ENCODE results near the gene CROT.

DNA sequence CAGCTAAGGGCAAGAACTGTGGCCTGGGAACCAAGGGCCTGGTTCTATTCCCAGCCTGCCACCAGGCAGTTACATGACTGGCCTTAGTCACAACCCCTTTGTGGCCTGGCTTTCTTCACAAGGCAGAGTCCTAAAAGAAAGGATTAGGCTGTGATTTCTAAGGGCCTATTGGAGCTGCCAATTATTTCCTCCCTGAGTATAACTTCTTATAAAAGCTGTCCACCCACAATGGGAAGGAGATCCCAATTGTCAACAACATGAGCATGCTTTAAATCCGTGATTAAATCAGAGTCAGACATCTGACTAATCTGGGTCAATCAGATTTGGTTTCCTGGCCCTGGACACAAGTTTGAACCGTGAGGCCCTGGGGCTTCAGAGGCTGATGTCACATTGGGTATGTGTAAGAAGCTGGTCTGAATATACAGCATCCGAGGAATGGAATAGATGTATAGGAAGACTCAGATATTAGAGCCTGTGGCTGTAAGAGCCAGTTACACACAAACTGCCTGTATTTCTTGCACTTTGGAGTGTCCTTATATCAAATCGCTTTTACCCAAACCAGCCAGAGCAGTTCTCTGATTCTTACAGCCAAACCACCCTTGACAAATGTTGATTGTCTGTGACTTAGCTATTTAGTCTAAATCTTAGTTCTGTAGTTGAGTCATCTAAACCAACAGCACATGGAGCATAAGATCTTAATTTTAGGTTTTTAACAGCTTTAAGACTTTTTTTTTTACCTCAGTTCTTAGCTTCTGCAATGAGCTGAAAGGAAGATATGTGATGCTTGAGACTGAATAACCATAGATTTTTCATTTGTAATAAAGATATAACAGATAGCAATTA, 68.7 kb downstream of the CROT start:
- TF ChIP-seq POLR2A (IDR thresholded peaks at IDR 0.05; ENCODE audit: low read length) (no peak), ESRRA (IDR thresholded peaks at IDR 0.05; ENCODE audit: borderline replicate concordance, low read length) (no peak), MYC (IDR thresholded peaks at IDR 0.05; ENCODE audit: borderline replicate concordance, low read length) (no peak), NFE2L2 (conservative IDR thresholded peaks at IDR 0.05; ENCODE audit: low read length) (no peak)
- TF ChIP-seq, protein P1, sequence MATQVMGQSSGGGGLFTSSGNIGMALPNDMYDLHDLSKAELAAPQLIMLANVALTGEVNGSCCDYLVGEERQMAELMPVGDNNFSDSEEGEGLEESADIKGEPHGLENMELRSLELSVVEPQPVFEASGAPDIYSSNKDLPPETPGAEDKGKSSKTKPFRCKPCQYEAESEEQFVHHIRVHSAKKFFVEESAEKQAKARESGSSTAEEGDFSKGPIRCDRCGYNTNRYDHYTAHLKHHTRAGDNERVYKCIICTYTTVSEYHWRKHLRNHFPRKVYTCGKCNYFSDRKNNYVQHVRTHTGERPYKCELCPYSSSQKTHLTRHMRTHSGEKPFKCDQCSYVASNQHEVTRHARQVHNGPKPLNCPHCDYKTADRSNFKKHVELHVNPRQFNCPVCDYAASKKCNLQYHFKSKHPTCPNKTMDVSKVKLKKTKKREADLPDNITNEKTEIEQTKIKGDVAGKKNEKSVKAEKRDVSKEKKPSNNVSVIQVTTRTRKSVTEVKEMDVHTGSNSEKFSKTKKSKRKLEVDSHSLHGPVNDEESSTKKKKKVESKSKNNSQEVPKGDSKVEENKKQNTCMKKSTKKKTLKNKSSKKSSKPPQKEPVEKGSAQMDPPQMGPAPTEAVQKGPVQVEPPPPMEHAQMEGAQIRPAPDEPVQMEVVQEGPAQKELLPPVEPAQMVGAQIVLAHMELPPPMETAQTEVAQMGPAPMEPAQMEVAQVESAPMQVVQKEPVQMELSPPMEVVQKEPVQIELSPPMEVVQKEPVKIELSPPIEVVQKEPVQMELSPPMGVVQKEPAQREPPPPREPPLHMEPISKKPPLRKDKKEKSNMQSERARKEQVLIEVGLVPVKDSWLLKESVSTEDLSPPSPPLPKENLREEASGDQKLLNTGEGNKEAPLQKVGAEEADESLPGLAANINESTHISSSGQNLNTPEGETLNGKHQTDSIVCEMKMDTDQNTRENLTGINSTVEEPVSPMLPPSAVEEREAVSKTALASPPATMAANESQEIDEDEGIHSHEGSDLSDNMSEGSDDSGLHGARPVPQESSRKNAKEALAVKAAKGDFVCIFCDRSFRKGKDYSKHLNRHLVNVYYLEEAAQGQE (IDR thresholded peaks at IDR 0.05) = no peak
- TF ChIP-seq, protein P2, sequence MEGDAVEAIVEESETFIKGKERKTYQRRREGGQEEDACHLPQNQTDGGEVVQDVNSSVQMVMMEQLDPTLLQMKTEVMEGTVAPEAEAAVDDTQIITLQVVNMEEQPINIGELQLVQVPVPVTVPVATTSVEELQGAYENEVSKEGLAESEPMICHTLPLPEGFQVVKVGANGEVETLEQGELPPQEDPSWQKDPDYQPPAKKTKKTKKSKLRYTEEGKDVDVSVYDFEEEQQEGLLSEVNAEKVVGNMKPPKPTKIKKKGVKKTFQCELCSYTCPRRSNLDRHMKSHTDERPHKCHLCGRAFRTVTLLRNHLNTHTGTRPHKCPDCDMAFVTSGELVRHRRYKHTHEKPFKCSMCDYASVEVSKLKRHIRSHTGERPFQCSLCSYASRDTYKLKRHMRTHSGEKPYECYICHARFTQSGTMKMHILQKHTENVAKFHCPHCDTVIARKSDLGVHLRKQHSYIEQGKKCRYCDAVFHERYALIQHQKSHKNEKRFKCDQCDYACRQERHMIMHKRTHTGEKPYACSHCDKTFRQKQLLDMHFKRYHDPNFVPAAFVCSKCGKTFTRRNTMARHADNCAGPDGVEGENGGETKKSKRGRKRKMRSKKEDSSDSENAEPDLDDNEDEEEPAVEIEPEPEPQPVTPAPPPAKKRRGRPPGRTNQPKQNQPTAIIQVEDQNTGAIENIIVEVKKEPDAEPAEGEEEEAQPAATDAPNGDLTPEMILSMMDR (IDR thresholded peaks at IDR 0.05) = no peak
